NCI-H1436 (cell line): ENCODE data around the gene RBM47.
"Not testable (repeated sequence)": the region's sequence is repeated elsewhere in the genome, so short reads cannot be mapped to it uniquely, and the experiment has no call there.

ENCODE experiments used
- DNase-seq: peaks from one replicate; lab custom pipeline; 2025; lab: John Stamatoyannopoulos, UW

Gene RBM47

GRCh38 chr4:40562208-40562607, 67.5 kb downstream of the RBM47 start:
- no peak for DNase-seq

- DNase-seq, result not testable (repeated sequence)
These were observed 68.0 kb downstream of the RBM47 start for GRCh38 chr4:40561543-40562177.

- DNase-seq, result no peak
These were observed 69.8 kb downstream of the RBM47 start for GRCh38 chr4:40559585-40560465.

- DNase-seq, result no peak
These were observed 71.9 kb downstream of the RBM47 start for GRCh38 chr4:40557736-40558135.

GRCh38 chr4:40555176-40555900, 74.3 kb downstream of the RBM47 start:
- DNase-seq, result no peak

- not testable (repeated sequence) for DNase-seq
These were observed 75.0 kb downstream of the RBM47 start for GRCh38 chr4:40554641-40555040.

- no peak for DNase-seq
These were observed 75.7 kb downstream of the RBM47 start for GRCh38 chr4:40553995-40554394.

- DNase-seq, result no peak
These were observed 77.1 kb downstream of the RBM47 start for GRCh38 chr4:40552536-40552935.

GRCh38 chr4:40551568-40552136, 78.0 kb downstream of the RBM47 start:
- not testable (repeated sequence) for DNase-seq

GRCh38 chr4:40550948-40551462, 78.7 kb downstream of the RBM47 start:
- DNase-seq, result peak; percentile 18

- no peak for DNase-seq
These were observed 79.5 kb downstream of the RBM47 start for GRCh38 chr4:40550196-40550595.

- DNase-seq, result no peak
These were observed 81.4 kb downstream of the RBM47 start for GRCh38 chr4:40548256-40548655.

GRCh38 chr4:40547789-40548132, 81.9 kb downstream of the RBM47 start:
- no peak for DNase-seq

GRCh38 chr4:40546969-40547788, 82.5 kb downstream of the RBM47 start:
- DNase-seq, result no peak

- no peak for DNase-seq
These were observed 83.2 kb downstream of the RBM47 start for GRCh38 chr4:40546506-40546905.

- DNase-seq, result not testable (repeated sequence)
These were observed 84.2 kb downstream of the RBM47 start for GRCh38 chr4:40545487-40545886.

- DNase-seq, result no peak
These were observed 85.4 kb downstream of the RBM47 start for GRCh38 chr4:40544221-40544620.

GRCh38 chr4:40540800-40541199, 88.9 kb downstream of the RBM47 start:
- no peak for DNase-seq

- no peak for DNase-seq
These were observed 93.6 kb downstream of the RBM47 start for GRCh38 chr4:40536032-40536431.

GRCh38 chr4:40531636-40532023, 98.0 kb downstream of the RBM47 start:
- no peak for DNase-seq

- no peak for DNase-seq
These were observed 98.6 kb downstream of the RBM47 start for GRCh38 chr4:40530961-40531635.
